ENCODE measurements around the gene CUL4B. TPM values are rescaled to one million over a fixed set of nuclear protein-coding genes. Genes with fewer than 3 reads are reported as not detected.

CUL4B gene
- total RNA-seq, 1 experiment from 2014 or later, result 99.8 TPM

- ChIA-PET POLR2A (interaction anchor here (0.7 to 1.4 kb wide), 2 partner anchors 42 to 120 kb away, joined by 8 to 36 read pairs; partner anchors contain the start of gene CUL4B), CTCF (no interaction called here)
- Histone ChIP-seq H3K4me1 (ENCODE audit: control insufficient read depth, insufficient read depth, low read length) (0 out of 2 replicates have a peak, but pooled peaks cover 4% of the 10 kb centered on the region), H3K27me3 (ENCODE audit: control insufficient read depth, insufficient read depth, low read length) (no peaks in the 10 kb centered on the region), H3K4me3 (ENCODE audit: low read depth in 2 of 2, low read length in 2 of 2) (peak within 1 kb of the TSS; percentile 93 to 94), H3K9me3 (ENCODE audit: control insufficient read depth, insufficient read depth, low read depth, low read length) (no peaks in the 10 kb centered on the region), H3K36me3 (ENCODE audit: control insufficient read depth, insufficient read depth, low read length) (peaks cover 4% of the 10 kb centered on the region), H3K27ac (ENCODE audit: low read length) (peak within 1 kb of the TSS; percentile 97)
- BruUV-seq (replicated peaks), result no TSS peak
- ATAC-seq, result peak; percentile 100
- TF ChIP-seq CTCF (IDR thresholded peaks at IDR 0.05) (no peak), TCF7L2 (IDR thresholded peaks at IDR 0.05; ENCODE audit: low read depth, low read length) (peak; percentile 93), SIN3A (IDR thresholded peaks at IDR 0.05; ENCODE audit: borderline replicate concordance, insufficient read depth, low read depth, low read length) (peak; percentile 73; the same call in 1 of the 2 replicates), POLR2AphosphoS5 (IDR thresholded peaks at IDR 0.05; ENCODE audit: low read depth, low read length) (peak; percentile 84)
- intact Hi-C loops (cut with micrococcal nuclease; ENCODE audit: unreplicated experiment) (no loop called here), in situ Hi-C loops (cut with HindIII; ENCODE audit: low pct_unique_long_range_greater_than_20kb, low sequenced_read_pairs) (no loop called here)
- peak; percentile 93 for DNase-seq (ENCODE audit: low read depth, low spot score)
Measured at GRCh38 chrX:120603707-120604360, 43.1 kb upstream of the CUL4B start, which contains the start of gene MCTS1. Gene MCTS1 (plus strand): TSS chrX:120604101. CDS start chrX:120604237, 136 bp downstream.

- Histone ChIP-seq H3K27ac (ENCODE audit: low read length) (no peak overlapping the region), H3K9me3 (ENCODE audit: control insufficient read depth, insufficient read depth, low read depth, low read length) (no peaks in the 10 kb centered on the region), H3K4me3 (ENCODE audit: low read depth in 2 of 2, low read length in 2 of 2) (no peak overlapping the region), H3K27me3 (ENCODE audit: control insufficient read depth, insufficient read depth, low read length) (no peaks in the 10 kb centered on the region), H3K4me1 (ENCODE audit: control insufficient read depth, insufficient read depth, low read length) (no peaks in the 10 kb centered on the region), H3K36me3 (ENCODE audit: control insufficient read depth, insufficient read depth, low read length) (no peaks in the 10 kb centered on the region)
- in situ Hi-C loops (cut with HindIII; ENCODE audit: low pct_unique_long_range_greater_than_20kb, low sequenced_read_pairs) (no loop called here), intact Hi-C loops (cut with micrococcal nuclease; ENCODE audit: unreplicated experiment) (no loop called here)
- POLR2A ChIA-PET, result no interaction called here
- DNase-seq (ENCODE audit: low read depth, low spot score) (no peak), ATAC-seq (no peak)
- no TSS peak for BruUV-seq (replicated peaks)
- no peak for TF ChIP-seq SIN3A (IDR thresholded peaks at IDR 0.05; ENCODE audit: borderline replicate concordance, insufficient read depth, low read depth, low read length)
- no peak for TF ChIP-seq CTCF (IDR thresholded peaks at IDR 0.05)
- no peak for TF ChIP-seq POLR2AphosphoS5 (IDR thresholded peaks at IDR 0.05; ENCODE audit: low read depth, low read length)
- no peak for TF ChIP-seq REST (IDR thresholded peaks at IDR 0.05; ENCODE audit: insufficient read depth in 1 of 2, low read depth in 2 of 2, low read length in 1 of 2)
- CTCF ChIA-PET, result no interaction called here
Measured at GRCh38 chrX:120585702-120586101, 24.9 kb upstream of the CUL4B start.
